Activated CD8-positive, alpha-beta memory T cell treated with anti-CD3 and anti-CD28 coated beads for 4 hours (primary cell): ENCODE results near the gene PPT2.
A peak's percentile ranks its signal among the peaks of the same experiment; 100 is the strongest.

Source experiments
- DNase-seq, 2 donors: peaks; one replicate each; pipeline ENCODE4 v3.0.0-alpha.2; 2020; ENCODE audit warnings: low read depth in 2 of 2

PPT2 gene

DNA sequence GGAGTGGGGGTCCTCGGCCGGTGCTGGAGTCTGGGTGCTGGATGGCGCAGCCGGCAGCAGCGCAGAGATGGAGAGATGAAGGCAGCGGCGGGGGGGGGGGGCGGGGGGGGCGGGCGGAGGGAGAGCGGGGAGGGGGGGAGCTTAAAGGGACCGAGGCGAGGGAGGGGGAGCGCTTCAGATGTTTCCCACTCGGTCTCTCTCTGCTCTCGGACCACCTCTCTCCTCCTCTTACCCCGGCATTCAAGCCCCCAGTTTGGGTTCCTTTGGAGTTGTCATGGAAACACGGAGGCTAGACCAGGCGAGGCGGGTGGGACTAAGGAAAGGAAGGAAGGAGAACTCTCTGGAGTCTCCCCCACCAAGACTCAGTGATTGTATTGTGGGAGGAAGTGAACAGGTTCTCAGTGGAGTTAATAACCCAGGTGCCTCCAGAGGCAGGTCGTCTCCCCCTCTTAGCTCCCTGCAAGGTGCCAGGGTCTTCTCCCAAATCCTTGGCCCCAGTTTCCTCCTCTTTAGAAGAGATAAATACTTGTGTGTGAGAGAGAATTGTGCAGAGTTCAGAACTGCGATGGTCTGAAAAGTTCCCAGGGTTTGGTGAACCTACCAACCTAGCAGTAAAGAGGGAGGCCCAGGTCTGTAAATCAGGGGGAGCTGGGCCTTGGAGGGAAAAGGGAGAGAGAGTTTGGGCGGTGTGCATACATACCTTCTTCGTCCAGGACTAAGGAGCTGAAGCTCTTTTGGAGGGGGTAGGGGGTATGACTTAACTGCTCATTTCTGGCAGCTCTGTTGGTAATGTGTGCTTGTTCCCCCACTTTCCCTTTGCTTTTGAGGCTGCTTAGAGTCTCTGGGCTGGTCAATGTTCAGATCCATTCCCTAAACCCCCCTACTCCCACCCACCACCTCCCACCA is 1.8 kb upstream of the PPT2 start, which contains the start of gene PRRT1:
Gene PRRT1, minus strand, starts transcription at position 77 of the 906 bp plus-strand sequence. CDS start 112 bp downstream, outside the sequence.
- DNase-seq = no peak

DNA sequence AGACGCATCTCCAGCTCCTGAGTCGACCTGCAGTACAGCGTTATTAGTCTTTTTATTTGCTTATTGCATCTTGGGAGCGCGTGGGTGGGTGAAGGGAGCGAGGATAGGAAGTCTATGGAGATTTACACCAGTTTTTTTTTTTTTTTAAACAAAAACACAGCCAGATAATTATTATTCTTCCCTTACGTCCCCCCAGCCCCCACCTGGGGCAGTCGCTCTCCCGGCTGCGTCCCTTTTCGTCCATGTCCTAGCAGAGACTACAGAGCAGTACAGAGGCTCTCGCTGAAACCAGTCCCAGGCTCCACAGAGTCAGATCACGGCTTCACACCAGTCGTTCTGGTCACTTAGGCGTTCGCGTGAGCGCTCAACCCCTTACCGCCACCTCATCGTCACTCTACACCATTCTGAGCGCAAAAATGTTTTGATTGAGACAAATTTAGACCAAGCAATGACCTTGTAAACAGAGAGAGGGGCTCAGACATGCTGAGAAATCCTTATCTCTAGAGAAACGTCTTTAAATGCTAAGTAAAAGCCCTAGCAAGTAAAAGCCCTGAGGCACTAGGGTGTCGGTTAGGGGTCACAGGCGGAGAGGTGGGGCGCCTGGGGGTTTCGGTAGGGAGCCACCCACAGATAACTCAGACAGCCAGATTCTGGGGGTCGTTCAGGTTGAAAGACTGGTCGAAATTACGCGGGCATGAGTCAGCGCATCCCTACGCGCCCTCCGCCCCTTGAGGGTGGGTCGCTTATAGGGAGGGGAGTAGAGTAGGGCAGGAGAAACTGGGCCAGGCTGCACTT is 975 bp upstream of the PPT2 start:
- no peak for DNase-seq

DNA sequence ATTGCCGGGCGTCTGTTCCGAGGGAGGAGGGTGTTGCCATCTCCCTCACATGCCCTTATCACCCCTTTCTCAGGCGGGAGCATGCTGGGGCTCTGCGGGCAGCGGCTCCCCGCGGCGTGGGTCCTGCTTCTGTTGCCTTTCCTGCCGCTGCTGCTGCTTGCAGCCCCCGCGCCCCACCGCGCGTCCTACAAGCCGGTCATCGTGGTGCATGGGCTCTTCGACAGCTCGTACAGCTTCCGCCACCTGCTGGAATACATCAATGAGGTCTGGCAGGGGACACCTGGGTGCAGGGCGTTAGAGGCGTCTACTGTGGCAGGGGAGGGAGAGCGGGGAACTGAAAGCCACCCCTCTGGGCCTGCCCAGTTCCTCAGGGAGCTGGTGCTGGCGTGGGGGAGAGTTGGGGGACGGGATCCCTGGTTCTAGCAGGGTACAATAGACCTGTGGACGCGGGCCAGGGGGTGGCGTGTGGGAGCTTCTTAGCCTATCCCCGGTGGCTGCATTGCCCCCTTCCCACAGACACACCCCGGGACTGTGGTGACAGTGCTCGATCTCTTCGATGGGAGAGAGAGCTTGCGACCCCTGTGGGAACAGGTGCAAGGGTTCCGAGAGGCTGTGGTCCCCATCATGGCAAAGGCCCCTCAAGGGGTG is 697 bp downstream of the PPT2 start:
- peak; percentile 33 to 37 for DNase-seq

DNA sequence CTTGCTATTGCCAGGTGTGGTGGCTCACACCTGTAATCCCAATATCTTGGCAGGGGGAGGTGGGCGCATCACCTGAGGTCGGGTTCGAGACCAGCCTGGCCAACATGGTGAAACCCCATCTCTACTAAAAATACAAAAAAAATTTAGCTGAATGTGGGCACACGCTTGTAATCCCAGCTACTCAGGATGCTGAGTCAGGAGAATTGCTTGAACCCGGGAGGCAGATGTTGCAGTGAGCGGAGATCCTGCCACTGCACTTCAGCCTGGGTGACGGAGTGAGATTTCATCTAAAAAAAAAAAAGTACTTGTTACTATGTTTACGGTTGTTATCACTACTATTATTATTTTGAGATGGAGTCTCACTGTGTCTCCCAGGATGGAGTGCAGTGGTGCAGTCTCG is 3.0 kb downstream of the PPT2 start:
- no peak for DNase-seq

DNA sequence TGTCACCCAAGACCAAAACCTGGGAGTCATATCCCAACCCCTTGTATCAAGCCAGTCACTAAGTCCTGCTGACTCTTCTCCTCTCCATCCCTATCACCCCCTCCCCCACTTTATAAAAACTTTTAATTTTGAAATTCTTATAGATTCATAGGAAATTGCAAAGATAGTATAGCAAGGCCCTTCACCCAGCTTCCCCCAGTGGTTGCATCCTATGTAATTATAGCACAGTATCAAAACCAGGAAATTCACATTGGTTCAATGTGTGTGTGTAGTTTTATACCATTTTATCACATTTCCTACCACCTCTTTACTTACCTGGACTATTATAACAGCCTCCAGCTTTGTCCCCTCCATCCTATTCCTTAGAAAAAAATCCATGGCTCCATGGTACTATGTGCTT is 4.1 kb downstream of the PPT2 start:
- no peak for DNase-seq

DNA sequence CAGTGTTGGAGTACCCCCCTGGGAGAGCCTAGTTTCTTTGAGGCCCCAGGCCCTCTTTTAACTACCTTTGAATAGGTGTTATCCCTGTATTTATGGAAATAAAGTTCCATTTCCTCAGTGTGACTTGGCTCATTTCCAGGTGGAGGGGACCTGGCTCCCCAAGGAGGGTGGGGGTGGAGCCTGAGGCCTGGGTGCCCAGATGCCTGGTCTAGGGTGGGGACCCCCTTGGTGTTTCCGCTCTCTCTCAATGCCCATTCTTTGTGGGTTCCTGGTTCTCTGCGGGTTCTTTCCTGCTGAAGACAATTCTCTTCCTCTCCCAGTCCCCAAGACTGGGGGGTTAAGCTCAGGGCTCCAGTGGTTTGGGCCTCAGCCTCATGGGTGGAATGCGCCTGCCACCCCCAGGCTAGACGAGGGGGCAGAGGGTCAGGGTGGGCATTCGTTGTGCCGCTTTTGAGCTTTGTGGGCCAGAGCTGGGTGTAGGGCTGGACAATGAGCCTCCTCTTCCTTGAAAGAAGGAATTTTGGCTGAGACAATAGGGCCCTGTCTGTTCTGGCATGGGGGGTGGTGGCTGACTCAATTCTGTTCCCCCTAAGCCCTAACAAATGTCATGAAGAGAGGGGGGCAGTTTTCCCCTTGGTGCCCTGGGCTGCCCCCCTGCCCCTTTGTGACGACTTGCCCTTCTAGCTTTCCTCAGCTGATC is 9.8 kb downstream of the PPT2 start:
- no peak for DNase-seq

DNA sequence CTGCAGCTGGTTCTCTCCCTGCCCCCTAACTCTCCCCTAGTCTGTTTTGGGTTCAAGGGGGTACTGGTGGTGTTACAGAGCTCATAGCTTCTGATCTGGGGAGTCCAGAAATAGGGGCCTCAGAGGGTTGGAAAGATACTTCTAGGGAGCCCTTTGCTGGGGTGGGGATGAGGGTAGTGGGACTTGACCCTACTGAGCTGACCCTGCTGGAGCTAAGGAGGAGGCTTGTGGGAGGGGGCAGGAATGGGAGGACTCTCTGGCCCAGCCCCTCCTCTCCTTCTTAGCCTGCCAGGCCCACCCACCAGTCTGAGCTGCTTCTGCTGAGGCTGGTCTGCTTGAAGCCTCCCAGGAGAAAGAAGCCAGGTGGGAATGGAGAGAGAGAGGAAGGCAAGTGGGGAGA is 10.4 kb downstream of the PPT2 start, which contains the start of gene EGFL8:
Gene EGFL8, plus strand, starts transcription at position 301 of the 400 bp plus-strand sequence. CDS start 1,571 bp downstream, outside the sequence.
- DNase-seq = no peak

DNA sequence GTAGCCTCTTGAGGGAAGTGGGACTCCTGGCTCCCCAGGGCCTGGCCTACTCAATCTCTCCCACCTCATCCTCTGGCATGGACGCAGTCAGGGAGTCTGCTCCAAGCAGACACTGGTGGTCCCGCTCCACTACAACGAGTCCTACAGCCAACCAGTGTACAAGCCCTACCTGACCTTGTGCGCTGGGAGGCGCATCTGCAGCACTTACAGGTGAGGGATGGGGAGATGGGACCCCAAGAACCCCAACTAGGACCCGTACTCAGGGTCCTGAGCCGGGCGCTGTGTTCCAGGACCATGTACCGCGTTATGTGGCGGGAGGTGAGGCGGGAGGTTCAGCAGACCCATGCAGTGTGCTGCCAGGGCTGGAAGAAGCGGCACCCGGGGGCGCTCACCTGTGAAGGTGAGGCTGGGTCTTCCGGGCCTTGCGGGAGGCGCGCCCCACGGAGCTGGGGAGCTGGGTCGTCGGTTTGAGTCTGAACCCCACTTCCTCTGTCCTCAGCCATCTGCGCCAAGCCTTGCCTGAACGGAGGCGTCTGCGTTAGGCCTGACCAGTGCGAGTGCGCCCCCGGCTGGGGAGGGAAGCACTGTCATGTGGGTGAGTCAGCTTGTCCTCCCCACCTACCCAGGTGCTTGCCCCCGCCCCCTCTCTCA is 12.6 kb downstream of the PPT2 start:
- no peak for DNase-seq

DNA sequence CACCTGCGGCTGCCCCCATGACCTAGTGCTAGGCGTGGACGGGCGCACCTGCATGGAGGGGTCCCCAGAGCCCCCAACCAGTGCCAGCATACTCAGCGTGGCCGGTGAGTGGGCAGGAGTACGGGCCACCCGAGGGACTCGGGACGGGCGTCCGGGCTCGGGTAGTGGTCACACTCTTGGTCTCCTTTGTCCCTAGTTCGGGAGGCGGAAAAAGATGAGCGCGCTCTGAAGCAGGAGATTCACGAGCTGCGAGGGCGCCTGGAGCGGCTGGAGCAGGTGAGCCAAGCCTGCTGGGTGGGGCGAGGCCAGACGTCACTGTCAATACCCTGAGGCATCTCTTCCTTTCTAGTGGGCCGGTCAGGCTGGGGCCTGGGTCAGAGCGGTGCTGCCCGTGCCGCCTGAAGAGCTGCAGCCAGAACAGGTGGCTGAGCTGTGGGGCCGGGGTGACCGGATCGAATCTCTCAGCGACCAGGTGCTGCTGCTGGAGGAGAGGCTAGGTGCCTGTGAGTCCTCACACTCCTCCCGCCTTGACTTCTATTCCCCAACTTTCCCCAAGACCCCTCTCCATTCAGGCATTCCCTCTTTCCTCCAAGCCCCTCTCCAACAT is 13.3 kb downstream of the PPT2 start:
- DNase-seq = no peak

DNA sequence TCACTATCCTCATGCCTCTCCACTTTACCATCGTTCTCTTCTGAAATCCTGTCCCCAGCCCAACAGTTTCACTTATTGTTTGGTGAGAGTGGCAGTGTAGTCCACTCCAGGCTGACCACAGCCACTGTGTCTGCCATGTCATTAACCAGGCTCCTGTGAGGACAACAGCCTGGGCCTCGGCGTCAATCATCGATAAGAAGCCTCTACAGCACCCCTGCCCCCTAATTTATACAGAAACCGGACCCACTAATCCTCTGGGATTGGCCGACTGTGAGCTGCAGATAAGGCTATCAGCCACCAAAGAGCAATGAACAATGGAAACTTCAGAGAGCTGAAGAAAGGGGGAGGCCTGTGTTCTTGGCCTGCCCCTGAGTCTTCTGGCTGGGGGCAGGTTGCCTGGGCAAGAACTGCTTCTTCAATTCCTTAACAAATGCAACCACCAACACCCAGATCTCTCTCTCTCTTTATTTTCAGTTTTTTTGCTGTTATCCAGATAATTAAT is 13.9 kb downstream of the PPT2 start:
- no peak for DNase-seq

DNA sequence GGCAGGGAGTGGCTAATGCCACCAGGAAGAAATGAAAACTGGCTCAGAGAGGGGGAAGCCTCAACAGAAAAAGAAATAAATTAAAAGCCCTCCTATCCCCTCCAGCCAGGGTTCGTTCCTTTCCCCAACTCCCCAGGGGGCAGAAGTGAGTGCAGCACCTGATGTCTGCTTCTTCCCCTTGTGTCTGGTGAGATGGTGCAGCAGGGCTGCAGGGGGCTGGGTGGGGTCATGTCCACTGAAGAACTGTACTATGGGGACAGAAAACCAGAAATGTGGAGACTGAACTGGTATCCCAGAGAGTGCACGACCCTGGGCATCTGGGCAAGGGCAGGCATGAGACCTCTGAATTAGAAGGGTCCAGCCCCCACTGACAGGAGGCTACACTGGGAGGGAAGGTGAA is 14.4 kb downstream of the PPT2 start:
- no peak for DNase-seq

DNA sequence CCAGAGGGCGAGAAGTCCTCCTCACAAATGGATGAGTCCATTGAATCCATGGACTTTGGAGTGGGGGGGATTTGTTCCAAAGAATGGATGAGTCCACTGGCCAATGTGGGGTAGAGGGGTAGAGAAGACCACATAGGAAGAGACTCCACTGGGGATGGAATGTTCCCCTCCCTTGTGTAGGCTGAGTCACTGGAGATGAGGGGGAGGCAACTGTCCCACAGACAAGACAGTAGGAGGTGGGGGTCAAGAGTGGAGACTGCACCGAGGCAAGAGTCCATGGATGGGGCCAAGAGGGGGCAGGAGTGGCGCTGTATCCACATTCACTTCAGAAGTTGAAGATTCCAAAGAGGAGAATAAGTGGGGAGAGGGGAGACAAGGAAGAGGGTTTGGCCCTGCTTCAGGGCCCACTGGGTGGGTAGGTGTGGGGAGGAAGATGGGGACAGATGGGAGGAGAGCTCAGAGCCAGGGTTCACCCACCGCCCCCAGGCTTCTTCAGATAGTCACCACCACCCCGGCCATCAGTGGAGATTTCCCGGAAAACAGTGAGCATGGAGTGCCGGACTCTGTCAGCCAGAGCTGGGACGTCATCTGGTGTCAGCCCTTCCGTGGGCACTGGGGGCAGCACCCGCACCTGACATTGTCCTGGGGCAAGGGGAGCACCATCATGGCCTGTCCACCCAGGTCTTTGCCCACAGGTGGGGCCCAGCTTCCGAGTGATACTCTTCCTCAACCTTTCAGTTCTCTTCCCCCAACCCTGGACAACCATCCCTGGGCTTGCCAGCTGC is 15.1 kb downstream of the PPT2 start:
- DNase-seq = no peak

DNA sequence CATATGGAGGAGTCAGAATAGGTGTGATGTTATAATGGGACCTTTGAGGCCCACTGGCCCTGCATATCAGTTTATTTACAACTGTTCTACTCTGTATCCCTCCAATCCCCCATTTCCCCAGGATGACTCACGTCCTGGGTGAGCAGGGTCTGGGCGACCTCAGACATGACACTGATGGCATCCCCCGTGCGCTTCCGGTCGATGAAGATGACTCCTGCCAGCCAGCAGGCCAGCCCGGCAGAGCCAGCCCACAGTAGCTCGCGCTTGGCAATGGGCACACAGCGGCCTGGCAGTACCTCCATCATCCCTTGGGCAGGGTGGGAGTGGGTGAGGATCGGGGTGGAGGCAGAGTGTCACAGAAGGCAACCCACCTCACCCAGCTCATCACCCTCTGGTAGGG is 16.4 kb downstream of the PPT2 start:
- no peak for DNase-seq

DNA sequence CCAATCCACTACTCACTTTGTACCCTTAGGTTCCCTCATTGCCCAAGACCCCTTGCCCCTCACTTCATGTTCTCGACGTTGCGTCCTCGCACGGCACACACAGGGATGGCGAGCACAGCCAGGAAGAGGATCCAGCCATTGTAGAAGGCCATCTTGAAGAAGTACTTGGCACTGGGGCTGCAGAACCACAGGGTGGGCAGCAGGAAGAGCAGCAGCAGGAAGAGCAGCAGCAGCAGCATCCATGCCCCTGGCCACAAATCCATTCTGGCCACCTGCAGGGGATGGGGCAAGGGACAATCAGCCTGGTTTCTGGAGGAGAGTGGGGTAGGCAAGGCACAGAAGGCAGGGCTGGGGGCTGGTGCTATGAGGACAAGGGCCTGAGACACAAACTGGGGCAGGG is 17.3 kb downstream of the PPT2 start:
- DNase-seq = no peak

DNA sequence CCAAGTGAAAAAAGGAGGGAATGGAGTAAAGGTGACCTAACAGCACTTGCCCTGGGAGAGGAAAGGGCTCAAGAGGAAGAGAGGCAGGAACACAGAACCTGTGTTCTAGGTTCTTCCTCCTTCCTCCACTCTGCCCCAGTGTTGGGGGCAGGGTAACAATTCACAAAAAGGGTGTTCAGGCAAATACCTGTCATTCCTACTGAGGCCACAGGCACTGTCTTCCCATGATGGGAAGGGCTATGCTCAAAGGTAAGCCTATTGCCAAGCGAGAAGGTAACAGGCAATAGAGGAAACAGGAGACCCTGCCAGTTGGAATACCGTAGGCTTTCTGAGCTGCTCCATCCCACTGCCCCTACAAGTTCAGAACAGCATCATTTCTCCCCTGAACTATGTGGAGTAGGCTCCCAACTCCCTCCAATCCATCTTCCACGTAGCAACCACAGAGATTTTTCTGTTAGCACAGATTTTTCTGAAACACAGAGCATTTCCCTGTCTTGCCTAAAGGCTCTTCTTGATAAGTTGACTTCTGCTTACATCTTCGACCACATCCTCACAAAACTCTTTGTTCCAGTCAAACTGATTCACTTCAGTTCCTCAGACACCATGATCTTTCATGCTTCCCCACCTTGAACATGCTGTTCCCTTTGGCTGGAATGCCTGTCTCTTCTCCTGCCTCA is 19.2 kb downstream of the PPT2 start:
- no peak for DNase-seq

DNA sequence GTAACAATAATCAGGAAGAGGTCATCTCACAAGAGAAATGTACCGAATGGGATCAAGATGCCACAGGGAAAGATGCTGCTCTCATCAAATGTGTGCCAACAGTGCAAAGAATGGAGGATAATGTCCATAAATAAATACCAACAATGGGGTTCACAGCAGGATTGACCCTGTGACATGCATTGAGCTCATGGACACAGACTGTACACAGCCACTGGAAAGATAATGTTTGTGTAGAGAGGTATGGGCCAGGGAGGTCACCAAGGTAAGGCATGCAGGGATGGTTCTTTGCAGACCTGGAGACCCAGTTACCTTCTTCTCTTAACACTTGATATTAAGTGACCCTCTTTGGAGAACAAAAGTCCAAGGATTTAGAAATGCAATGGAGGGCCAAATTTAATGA is 20.5 kb downstream of the PPT2 start:
- no peak for DNase-seq

DNA sequence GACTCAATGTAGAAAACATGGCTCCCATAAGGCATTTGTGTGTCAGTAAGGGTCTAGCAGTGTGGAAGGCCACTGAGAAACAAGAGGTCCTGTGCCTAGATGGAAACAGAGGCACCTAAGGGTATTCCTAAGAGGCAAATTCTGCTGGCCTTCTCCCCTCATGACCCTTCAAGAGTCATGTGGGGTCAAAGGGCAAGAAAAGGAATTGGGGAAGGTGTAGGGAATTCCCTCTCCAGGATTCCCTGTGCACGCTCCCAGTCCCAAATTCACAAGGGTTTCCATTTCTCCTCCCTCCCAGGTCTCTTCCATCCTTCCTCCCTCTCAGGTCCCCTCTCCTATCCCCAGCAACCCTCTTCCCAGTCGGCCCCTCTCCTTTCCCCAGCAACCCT is 21.4 kb downstream of the PPT2 start:
- no peak for DNase-seq

DNA sequence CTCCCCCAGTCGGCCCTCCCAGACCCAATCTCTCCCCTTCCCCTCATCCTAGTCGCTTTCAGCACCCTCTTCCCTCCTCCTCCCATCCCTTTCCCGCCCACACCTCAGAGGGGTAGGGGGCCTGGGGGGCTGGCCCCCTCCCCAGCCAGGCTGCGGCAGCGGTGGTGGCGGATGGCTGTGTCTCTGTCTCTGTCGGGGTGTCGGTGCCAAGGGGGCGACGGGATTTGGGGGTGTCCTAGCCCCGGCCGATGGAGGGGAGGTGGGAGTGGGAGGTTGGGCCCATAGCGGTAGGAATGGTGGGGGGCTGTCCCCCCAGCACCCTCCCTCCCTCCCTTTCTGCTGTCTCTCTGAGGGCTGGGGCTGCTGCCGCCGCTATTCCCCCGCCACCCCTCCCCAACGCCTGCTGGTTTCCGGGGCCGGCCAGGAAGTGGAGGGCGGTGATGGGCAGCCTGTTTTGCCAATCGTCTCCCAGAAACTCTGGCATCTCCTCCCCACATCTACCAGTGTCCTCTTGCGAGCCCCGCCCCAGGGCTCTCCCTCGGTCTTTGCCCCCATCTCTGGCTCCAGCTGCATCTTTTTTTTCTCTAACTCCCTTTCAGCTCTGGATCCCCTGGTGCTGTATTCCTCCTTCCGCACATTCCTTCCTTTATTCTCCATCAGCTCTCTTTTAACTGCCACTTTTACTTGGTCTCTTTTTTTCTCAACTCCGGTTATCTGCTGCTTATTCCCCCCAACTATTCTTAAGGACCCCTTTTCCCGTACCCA is 22.0 kb downstream of the PPT2 start, which contains the start of gene AGPAT1:
Gene AGPAT1, minus strand, starts transcription at position 374 of the 765 bp plus-strand sequence. CDS start 4,588 bp downstream, outside the sequence.
- DNase-seq = peak; percentile 94 to 95
